HepG2 (cell line): ENCODE results near the gene MRLN. TPM values are rescaled to one million over a fixed set of nuclear protein-coding genes. Genes with fewer than 3 reads are reported as not detected.
A peak's percentile ranks its signal among the peaks of the same experiment; 100 is the strongest.

ENCODE experiments used
- CCAR2 ChIP-seq: fragments of 200-400 bp; formaldehyde crosslinking; optimal IDR thresholded peaks from 2 replicates; pipeline ENCODE3; 2018; ENCODE audit warnings: low read depth, mild to moderate bottlenecking, low read length, moderate library complexity
- HNRNPL ChIP-seq: fragments of 200-400 bp; formaldehyde crosslinking; IDR thresholded peaks from 2 replicates; pipeline ENCODE4 v1.6.1; 2017; ENCODE audit warnings: mild to moderate bottlenecking, low read depth, low read length
- HNRNPLL ChIP-seq: fragments of 200-400 bp; formaldehyde crosslinking; IDR thresholded peaks from 2 replicates; pipeline ENCODE4 v1.6.1; 2017; ENCODE audit warnings: mild to moderate bottlenecking, low read depth, low read length; ENCODE audit not compliant: poor library complexity, severe bottlenecking
- KDM2A ChIP-seq: sonication (generic); formaldehyde crosslinking; IDR thresholded peaks from 2 replicates; pipeline ENCODE4 v1.4.0; 2020; ENCODE audit warnings: low read depth, missing genetic modification reagents, borderline replicate concordance
- RARG ChIP-seq: sonication (generic); formaldehyde crosslinking; IDR thresholded peaks from 2 replicates; pipeline ENCODE4 v1.4.0; 2020; ENCODE audit warnings: low read depth, mild to moderate bottlenecking, missing genetic modification reagents
- SRF ChIP-seq: IDR thresholded peaks from 2 replicates; pipeline ENCODE4 v1.6.1; 2011; ENCODE audit warnings: mild to moderate bottlenecking, low read depth, low read length, moderate library complexity
- TFDP2 ChIP-seq: sonication (generic); formaldehyde crosslinking; IDR thresholded peaks from 2 replicates; pipeline ENCODE4 v1.4.0; 2020; ENCODE audit warnings: missing genetic modification reagents
- ZNF264 ChIP-seq: sonication (generic); formaldehyde crosslinking; IDR thresholded peaks from 2 replicates; pipeline ENCODE4 v1.4.0; 2020; ENCODE audit warnings: missing genetic modification reagents
- ZNF276 ChIP-seq: sonication (generic); formaldehyde crosslinking; IDR thresholded peaks from 2 replicates; pipeline ENCODE4 v1.4.0; 2020; ENCODE audit warnings: mild to moderate bottlenecking, low read depth, missing genetic modification reagents
- ZNF577 ChIP-seq: sonication (generic); formaldehyde crosslinking; IDR thresholded peaks from 2 replicates; pipeline ENCODE4 v1.4.0; 2020; ENCODE audit warnings: mild to moderate bottlenecking, low read depth, missing genetic modification reagents, borderline replicate concordance
- ZNF709 ChIP-seq: sonication (generic); formaldehyde crosslinking; IDR thresholded peaks from 2 replicates; pipeline ENCODE4 v1.5.0; 2020; ENCODE audit warnings: mild to moderate bottlenecking, missing genetic modification reagents
- ZNF83 ChIP-seq: sonication (generic); formaldehyde crosslinking; IDR thresholded peaks from 2 replicates; pipeline ENCODE4 v1.4.0; 2020; ENCODE audit warnings: missing genetic modification reagents, mild to moderate bottlenecking, borderline replicate concordance
- polyA plus RNA-seq, 8 experiments: library from polyadenylated mRNA; depleted of rRNA in 3 of 8; stranded (reverse) in 7 of 8; unstranded in 1 of 8; fragments of >200 nt; fragmentation: Illumina TruSeq in 4 of 8; extraction: Trizol in 4 of 8; gene quantifications; 2 replicates each; pipeline versions ENCODE4 v1.2.1 to v1.2.3, GENCODE V29; 2011 to 2016; ENCODE audit warnings: low read depth in 4 of 8, missing spikeins in 1 of 8, mixed read lengths in 1 of 8; ENCODE audit not compliant: insufficient read depth in 1 of 8
- total RNA-seq, 5 experiments: library from RNA; depleted of rRNA; stranded (reverse); fragments of >200 nt; fragmentation: Illumina TruSeq; extraction: Trizol; gene quantifications; 2 replicates each; pipeline ENCODE4 v1.2.3, GENCODE V29; 2016; ENCODE audit warnings: low read depth in 1 of 5
- TF ChIP-seq, protein P1 (sequence below): sonication (generic); formaldehyde crosslinking; conservative IDR thresholded peaks from 2 replicates; pipeline ENCODE4 v1.8.0; 2022; ENCODE audit warnings: mild to moderate bottlenecking, moderate library complexity, missing genetic modification reagents
- TF ChIP-seq, protein P2 (sequence below): sonication (generic); formaldehyde crosslinking; IDR thresholded peaks from 2 replicates; pipeline ENCODE4 v1.5.0; 2020; ENCODE audit warnings: mild to moderate bottlenecking, missing genetic modification reagents
- TF ChIP-seq, protein P3 (sequence below): sonication (generic); formaldehyde crosslinking; IDR thresholded peaks from 2 replicates; pipeline ENCODE4 v1.8.0; 2022; ENCODE audit warnings: missing genetic modification reagents, low read depth, mild to moderate bottlenecking, borderline replicate concordance
- TF ChIP-seq, protein P4 (sequence below): sonication (generic); formaldehyde crosslinking; IDR thresholded peaks from 2 replicates; pipeline ENCODE4 v1.5.1; 2020; ENCODE audit warnings: missing genetic modification reagents, mild to moderate bottlenecking, borderline replicate concordance
- TF ChIP-seq, protein P5 (sequence below): sonication (generic); formaldehyde crosslinking; IDR thresholded peaks from 2 replicates; pipeline ENCODE4 v1.8.0; 2022; ENCODE audit warnings: low read depth, missing genetic modification reagents

The MRLN gene
- total and polyA plus RNA-seq, 2 of the 13 experiments (the other 11 are each of a cell fraction or from before 2014, with no cell fraction given) = not detected

DNA sequence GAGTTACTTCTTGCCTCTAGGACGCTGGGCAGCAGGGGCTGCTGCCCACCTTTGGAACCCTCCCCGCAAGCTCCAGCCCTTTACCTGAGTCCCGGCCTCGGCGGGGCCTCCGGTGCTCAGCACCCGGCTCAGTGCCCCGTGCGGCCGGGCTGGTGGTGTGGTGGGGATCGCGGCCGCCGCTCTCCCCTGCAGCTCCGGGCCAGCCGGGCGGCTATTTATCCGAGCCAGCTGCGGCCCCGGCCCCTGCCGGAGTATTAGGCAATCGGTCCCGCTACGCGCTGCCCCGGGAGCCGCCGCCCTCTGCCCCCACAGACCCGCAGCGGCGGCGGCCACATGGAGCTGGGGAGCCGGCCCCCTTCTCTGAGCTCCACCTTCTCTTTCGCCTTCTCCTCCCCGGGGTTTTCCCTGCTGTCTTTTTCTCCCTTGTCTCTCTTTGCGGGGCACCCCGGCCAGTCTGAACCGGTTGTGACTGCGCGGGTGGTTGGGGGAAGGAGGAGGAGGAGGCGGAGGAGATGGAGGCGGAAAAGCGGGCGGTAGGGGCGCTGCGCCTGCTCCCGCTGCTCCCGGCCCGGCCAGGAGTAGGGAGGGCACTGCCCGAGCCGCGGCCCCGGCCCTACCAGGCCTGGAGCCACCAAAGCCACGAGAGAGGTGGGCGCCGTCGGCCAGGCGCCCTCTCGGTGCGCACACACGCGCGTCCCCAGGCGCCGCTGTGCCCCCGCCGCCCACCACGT is 43.7 kb downstream of the MRLN start, which contains the start of gene SLC16A9 (continued):
- no peak for TF ChIP-seq TFDP2 (CRISPR knock-in tag)
- TF ChIP-seq, protein P1, sequence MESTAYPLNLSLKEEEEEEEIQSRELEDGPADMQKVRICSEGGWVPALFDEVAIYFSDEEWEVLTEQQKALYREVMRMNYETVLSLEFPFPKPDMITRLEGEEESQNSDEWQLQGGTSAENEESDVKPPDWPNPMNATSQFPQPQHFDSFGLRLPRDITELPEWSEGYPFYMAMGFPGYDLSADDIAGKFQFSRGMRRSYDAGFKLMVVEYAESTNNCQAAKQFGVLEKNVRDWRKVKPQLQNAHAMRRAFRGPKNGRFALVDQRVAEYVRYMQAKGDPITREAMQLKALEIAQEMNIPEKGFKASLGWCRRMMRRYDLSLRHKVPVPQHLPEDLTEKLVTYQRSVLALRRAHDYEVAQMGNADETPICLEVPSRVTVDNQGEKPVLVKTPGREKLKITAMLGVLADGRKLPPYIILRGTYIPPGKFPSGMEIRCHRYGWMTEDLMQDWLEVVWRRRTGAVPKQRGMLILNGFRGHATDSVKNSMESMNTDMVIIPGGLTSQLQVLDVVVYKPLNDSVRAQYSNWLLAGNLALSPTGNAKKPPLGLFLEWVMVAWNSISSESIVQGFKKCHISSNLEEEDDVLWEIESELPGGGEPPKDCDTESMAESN (CRISPR knock-in tag) = no peak
- no peak for TF ChIP-seq SRF
- peak; percentile 50 for TF ChIP-seq HNRNPLL
- TF ChIP-seq KDM2A (CRISPR knock-in tag) = peak; percentile 46; the same call in 1 of the 2 replicates
- TF ChIP-seq ZNF276 = no peak
- TF ChIP-seq, protein P2, sequence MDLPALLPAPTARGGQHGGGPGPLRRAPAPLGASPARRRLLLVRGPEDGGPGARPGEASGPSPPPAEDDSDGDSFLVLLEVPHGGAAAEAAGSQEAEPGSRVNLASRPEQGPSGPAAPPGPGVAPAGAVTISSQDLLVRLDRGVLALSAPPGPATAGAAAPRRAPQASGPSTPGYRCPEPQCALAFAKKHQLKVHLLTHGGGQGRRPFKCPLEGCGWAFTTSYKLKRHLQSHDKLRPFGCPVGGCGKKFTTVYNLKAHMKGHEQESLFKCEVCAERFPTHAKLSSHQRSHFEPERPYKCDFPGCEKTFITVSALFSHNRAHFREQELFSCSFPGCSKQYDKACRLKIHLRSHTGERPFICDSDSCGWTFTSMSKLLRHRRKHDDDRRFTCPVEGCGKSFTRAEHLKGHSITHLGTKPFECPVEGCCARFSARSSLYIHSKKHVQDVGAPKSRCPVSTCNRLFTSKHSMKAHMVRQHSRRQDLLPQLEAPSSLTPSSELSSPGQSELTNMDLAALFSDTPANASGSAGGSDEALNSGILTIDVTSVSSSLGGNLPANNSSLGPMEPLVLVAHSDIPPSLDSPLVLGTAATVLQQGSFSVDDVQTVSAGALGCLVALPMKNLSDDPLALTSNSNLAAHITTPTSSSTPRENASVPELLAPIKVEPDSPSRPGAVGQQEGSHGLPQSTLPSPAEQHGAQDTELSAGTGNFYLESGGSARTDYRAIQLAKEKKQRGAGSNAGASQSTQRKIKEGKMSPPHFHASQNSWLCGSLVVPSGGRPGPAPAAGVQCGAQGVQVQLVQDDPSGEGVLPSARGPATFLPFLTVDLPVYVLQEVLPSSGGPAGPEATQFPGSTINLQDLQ (CRISPR knock-in tag) = peak; percentile 30; the same call in 1 of the 2 replicates
- no peak for TF ChIP-seq RARG
- TF ChIP-seq, protein P3, sequence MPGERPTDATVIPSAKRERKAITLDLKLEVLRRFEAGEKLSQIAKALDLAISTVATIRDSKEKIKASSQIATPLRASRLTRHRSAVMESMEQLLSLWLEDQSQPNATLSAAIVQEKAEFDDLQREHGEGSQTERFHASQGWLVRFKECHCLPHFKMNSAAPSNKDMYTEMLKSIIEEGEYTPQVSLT (CRISPR knock-in tag) = no peak
- TF ChIP-seq ZNF709 (CRISPR knock-in tag) = no peak
- no peak for TF ChIP-seq CCAR2
- no peak for TF ChIP-seq ZNF264
- TF ChIP-seq, protein P4, sequence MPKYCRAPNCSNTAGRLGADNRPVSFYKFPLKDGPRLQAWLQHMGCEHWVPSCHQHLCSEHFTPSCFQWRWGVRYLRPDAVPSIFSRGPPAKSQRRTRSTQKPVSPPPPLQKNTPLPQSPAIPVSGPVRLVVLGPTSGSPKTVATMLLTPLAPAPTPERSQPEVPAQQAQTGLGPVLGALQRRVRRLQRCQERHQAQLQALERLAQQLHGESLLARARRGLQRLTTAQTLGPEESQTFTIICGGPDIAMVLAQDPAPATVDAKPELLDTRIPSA (CRISPR knock-in tag) = no peak
- TF ChIP-seq, protein P5, sequence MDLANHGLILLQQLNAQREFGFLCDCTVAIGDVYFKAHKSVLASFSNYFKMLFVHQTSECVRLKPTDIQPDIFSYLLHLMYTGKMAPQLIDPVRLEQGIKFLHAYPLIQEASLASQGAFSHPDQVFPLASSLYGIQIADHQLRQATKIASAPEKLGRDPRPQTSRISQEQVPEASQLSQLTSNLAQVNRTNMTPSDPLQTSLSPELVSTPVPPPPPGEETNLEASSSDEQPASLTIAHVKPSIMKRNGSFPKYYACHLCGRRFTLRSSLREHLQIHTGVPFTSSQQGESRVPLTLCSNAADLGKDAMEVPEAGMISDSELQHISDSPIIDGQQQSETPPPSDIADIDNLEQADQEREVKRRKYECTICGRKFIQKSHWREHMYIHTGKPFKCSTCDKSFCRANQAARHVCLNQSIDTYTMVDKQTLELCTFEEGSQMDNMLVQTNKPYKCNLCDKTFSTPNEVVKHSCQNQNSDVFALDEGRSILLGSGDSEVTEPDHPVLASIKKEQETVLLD (CRISPR knock-in tag) = no peak
- no peak for TF ChIP-seq HNRNPL
- TF ChIP-seq ZNF577 (CRISPR knock-in tag) = no peak
- no peak for TF ChIP-seq ZNF83 (CRISPR knock-in tag)
